ENCODE measurements around the gene XNDC1N. TPM values are rescaled to one million over a fixed set of nuclear protein-coding genes. Genes with fewer than 3 reads are reported as not detected.

XNDC1N gene
- total and polyA plus RNA-seq, 2 of the 13 experiments (the other 11 are each of a cell fraction or from before 2014, with no cell fraction given): 3.4 to 7.5 TPM

DNA sequence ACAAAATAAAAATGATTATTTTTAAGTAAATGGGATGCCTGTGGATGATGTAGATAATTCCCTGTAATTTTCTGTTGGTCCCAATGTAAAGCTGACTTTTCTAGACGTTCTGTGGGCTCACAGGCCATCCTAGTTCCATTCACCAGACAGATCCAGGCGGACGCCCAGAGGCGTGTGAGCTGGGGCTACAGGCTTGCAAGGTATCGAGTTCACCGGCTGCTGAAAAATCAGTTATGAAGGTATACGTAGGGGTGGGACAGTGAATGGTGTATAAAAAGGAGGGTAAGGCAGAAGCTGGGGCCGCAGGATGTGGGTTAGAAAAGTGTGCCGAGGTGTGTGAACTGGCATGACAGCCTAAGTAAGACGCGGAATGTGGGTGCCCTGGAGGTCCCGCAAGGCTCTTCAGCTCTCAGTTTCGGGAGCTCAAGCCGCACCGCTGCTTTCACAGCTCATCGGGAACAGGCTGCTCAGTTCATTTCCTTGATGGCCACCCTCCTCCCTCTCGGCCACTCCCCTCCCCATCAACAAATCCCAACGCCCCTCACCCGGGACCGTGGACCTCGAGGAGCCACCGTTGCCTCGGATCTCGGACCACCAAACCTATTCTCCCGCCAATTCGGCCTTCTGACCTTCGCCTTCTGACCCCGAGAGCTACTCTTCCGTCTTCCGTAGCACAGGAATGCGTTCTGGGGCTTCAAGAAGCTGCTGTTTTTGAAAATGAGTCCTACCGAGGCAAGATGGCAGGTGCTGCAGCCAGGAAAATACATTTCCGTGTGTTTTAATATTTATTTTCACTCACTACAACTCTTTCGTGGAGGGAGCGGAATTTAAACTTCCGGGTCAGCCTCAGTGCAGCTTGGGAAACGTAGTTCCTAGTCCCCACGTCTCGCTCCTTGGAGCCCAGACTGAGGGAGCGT lies at the start of gene XNDC1N (continued):
- TF ChIP-seq, protein P1, sequence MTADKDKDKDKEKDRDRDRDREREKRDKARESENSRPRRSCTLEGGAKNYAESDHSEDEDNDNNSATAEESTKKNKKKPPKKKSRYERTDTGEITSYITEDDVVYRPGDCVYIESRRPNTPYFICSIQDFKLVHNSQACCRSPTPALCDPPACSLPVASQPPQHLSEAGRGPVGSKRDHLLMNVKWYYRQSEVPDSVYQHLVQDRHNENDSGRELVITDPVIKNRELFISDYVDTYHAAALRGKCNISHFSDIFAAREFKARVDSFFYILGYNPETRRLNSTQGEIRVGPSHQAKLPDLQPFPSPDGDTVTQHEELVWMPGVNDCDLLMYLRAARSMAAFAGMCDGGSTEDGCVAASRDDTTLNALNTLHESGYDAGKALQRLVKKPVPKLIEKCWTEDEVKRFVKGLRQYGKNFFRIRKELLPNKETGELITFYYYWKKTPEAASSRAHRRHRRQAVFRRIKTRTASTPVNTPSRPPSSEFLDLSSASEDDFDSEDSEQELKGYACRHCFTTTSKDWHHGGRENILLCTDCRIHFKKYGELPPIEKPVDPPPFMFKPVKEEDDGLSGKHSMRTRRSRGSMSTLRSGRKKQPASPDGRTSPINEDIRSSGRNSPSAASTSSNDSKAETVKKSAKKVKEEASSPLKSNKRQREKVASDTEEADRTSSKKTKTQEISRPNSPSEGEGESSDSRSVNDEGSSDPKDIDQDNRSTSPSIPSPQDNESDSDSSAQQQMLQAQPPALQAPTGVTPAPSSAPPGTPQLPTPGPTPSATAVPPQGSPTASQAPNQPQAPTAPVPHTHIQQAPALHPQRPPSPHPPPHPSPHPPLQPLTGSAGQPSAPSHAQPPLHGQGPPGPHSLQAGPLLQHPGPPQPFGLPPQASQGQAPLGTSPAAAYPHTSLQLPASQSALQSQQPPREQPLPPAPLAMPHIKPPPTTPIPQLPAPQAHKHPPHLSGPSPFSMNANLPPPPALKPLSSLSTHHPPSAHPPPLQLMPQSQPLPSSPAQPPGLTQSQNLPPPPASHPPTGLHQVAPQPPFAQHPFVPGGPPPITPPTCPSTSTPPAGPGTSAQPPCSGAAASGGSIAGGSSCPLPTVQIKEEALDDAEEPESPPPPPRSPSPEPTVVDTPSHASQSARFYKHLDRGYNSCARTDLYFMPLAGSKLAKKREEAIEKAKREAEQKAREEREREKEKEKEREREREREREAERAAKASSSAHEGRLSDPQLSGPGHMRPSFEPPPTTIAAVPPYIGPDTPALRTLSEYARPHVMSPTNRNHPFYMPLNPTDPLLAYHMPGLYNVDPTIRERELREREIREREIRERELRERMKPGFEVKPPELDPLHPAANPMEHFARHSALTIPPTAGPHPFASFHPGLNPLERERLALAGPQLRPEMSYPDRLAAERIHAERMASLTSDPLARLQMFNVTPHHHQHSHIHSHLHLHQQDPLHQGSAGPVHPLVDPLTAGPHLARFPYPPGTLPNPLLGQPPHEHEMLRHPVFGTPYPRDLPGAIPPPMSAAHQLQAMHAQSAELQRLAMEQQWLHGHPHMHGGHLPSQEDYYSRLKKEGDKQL (CRISPR knock-in tag; IDR thresholded peaks at IDR 0.05; ENCODE audit: low read depth): no peak
- TF ChIP-seq HMGA1 (CRISPR knock-in tag; conservative IDR thresholded peaks at IDR 0.05) (no peak), SSRP1 (CRISPR knock-in tag; IDR thresholded peaks at IDR 0.05) (no peak), XBP1 (CRISPR knock-in tag; IDR thresholded peaks at IDR 0.05) (peak; percentile 44; the same call in 1 of the 2 replicates), ZNF781 (CRISPR knock-in tag; IDR thresholded peaks at IDR 0.05; ENCODE audit: borderline replicate concordance, not compliant biosample characterization) (no peak), ZSCAN25 (CRISPR knock-in tag; IDR thresholded peaks at IDR 0.05) (peak; percentile 75; the same call in 1 of the 2 replicates), ZNF724P (CRISPR knock-in tag; IDR thresholded peaks at IDR 0.05; ENCODE audit: borderline replicate concordance) (0 out of 2 replicates have a peak, but pooled peaks have one; percentile 46), ZNF331 (CRISPR knock-in tag; IDR thresholded peaks at IDR 0.05) (no peak), KLF9 (CRISPR knock-in tag; IDR thresholded peaks at IDR 0.05; ENCODE audit: low read depth) (no peak; the same call in 1 of the 2 replicates), TOPORS (CRISPR knock-in tag; IDR thresholded peaks at IDR 0.05) (no peak), ZNF138 (CRISPR knock-in tag; IDR thresholded peaks at IDR 0.05; ENCODE audit: low read depth) (0 out of 2 replicates have a peak, but pooled peaks have one; percentile 67), MEIS1 (CRISPR knock-in tag; IDR thresholded peaks at IDR 0.05; ENCODE audit: borderline replicate concordance) (no peak)
- TF ChIP-seq, protein P2, sequence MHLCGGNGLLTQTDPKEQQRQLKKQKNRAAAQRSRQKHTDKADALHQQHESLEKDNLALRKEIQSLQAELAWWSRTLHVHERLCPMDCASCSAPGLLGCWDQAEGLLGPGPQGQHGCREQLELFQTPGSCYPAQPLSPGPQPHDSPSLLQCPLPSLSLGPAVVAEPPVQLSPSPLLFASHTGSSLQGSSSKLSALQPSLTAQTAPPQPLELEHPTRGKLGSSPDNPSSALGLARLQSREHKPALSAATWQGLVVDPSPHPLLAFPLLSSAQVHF (CRISPR knock-in tag; IDR thresholded peaks at IDR 0.05): no peak
- TF ChIP-seq, protein P3, sequence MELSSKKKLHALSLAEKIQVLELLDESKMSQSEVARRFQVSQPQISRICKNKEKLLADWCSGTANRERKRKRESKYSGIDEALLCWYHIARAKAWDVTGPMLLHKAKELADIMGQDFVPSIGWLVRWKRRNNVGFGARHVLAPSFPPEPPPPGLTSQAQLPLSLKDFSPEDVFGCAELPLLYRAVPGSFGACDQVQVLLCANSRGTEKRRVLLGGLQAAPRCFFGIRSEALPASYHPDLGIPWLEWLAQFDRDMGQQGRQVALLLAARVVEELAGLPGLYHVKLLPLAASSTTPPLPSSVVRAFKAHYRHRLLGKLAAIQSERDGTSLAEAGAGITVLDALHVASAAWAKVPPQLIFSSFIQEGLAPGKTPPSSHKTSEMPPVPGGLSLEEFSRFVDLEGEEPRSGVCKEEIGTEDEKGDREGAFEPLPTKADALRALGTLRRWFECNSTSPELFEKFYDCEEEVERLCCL (CRISPR knock-in tag; IDR thresholded peaks at IDR 0.05; ENCODE audit: borderline replicate concordance): peak; percentile 65; the same call in 1 of the 2 replicates
- TF ChIP-seq, protein P4, sequence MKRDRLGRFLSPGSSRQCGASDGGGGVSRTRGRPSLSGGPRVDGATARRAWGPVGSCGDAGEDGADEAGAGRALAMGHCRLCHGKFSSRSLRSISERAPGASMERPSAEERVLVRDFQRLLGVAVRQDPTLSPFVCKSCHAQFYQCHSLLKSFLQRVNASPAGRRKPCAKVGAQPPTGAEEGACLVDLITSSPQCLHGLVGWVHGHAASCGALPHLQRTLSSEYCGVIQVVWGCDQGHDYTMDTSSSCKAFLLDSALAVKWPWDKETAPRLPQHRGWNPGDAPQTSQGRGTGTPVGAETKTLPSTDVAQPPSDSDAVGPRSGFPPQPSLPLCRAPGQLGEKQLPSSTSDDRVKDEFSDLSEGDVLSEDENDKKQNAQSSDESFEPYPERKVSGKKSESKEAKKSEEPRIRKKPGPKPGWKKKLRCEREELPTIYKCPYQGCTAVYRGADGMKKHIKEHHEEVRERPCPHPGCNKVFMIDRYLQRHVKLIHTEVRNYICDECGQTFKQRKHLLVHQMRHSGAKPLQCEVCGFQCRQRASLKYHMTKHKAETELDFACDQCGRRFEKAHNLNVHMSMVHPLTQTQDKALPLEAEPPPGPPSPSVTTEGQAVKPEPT (CRISPR knock-in tag; IDR thresholded peaks at IDR 0.05; ENCODE audit: low read depth): no peak
- TF ChIP-seq, protein P5, sequence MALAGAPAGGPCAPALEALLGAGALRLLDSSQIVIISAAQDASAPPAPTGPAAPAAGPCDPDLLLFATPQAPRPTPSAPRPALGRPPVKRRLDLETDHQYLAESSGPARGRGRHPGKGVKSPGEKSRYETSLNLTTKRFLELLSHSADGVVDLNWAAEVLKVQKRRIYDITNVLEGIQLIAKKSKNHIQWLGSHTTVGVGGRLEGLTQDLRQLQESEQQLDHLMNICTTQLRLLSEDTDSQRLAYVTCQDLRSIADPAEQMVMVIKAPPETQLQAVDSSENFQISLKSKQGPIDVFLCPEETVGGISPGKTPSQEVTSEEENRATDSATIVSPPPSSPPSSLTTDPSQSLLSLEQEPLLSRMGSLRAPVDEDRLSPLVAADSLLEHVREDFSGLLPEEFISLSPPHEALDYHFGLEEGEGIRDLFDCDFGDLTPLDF (CRISPR knock-in tag; IDR thresholded peaks at IDR 0.05): peak; percentile 95
- TF ChIP-seq, protein P6, sequence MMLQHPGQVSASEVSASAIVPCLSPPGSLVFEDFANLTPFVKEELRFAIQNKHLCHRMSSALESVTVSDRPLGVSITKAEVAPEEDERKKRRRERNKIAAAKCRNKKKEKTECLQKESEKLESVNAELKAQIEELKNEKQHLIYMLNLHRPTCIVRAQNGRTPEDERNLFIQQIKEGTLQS (CRISPR knock-in tag; IDR thresholded peaks at IDR 0.05): no peak
